ENCODE results near the gene GRID2IP. TPM values are rescaled to one million over a fixed set of nuclear protein-coding genes. Genes with fewer than 3 reads are reported as not detected.

GRID2IP gene
- total and polyA plus RNA-seq, 2 of the 8 experiments (the other 6 are each of a cell fraction or from before 2014, with no cell fraction given), result 0.80 to 1.3 TPM

GRCh38 chr7:6491194-6491593 lies 60.1 kb downstream of the GRID2IP start (continued):
- TF ChIP-seq RAD21 (IDR thresholded peaks at IDR 0.05 in 1 of 2, conservative IDR thresholded peaks at IDR 0.05 in 1 of 2; ENCODE audit: low read depth in 2 of 2, low read length in 2 of 2), result no peak
- TF ChIP-seq SP1 (IDR thresholded peaks at IDR 0.05; ENCODE audit: low read depth, low read length), result no peak
- no peak for TF ChIP-seq TAF7 (optimal IDR thresholded peaks at IDR 0.05; ENCODE audit: borderline replicate concordance, low read depth, low read length)
- no peak for TF ChIP-seq TBP (IDR thresholded peaks at IDR 0.05; ENCODE audit: low read depth, low read length)
- no peak for TF ChIP-seq POLR2AphosphoS5 (IDR thresholded peaks at IDR 0.05; ENCODE audit: low read depth, low read length)
- TF ChIP-seq RXRA (IDR thresholded peaks at IDR 0.05; ENCODE audit: insufficient read depth, low read depth, low read length), result no peak
- TF ChIP-seq ASH2L (IDR thresholded peaks at IDR 0.05; ENCODE audit: low read length), result no peak
- TF ChIP-seq CHD2 (IDR thresholded peaks at IDR 0.05; ENCODE audit: low read length), result no peak
